Upper lobe of left lung (tissue), 6 donors: ENCODE data around the gene TP63. TPM values are rescaled to one million over a fixed set of nuclear protein-coding genes. Genes with fewer than 3 reads are reported as not detected.

Experiments
- ATAC-seq, 2 donors: fragments of 200-7000 bp; cut with Tn5 transposase; one replicate each; pipeline ENCODE4 v1.9.1; 2022; ENCODE audit warnings: mild to moderate bottlenecking in 2 of 2, moderate library complexity in 2 of 2; ENCODE audit not compliant: low FRiP score in 2 of 2
- DNase-seq, 2 donors: peaks; one replicate each; pipeline ENCODE4 v3.0.0-alpha.2; 2019 to 2020
- H3K27ac ChIP-seq, 4 donors: fragments of 200-600 bp; sonication (generic); one replicate each; pipeline ENCODE4 v1.5.1; 2016 to 2019
- H3K27me3 ChIP-seq, 4 donors: fragments of 200-600 bp; sonication (generic); one replicate each; pipeline ENCODE4 v1.5.1; 2017 to 2019
- H3K36me3 ChIP-seq, 4 donors: fragments of 200-600 bp; sonication (generic); one replicate each; pipeline ENCODE4 v1.5.1; 2016 to 2019
- H3K4me1 ChIP-seq, 4 donors: fragments of 200-600 bp; sonication (generic); one replicate each; pipeline ENCODE4 v1.5.1; 2018 to 2019
- H3K4me3 ChIP-seq, 4 donors: fragments of 200-600 bp; sonication (generic); one replicate each; pipeline ENCODE4 v1.5.1; 2017 to 2019; ENCODE audit warnings: mild to moderate bottlenecking in 2 of 4, moderate library complexity in 1 of 4
- H3K9me3 ChIP-seq, 4 donors: fragments of 200-600 bp; sonication (generic); one replicate each; pipeline ENCODE4 v1.5.1; 2018 to 2019
- EP300 ChIP-seq, 4 donors: sonication (generic); formaldehyde crosslinking; IDR thresholded peaks; one replicate each; pipeline ENCODE4 v1.5.1; 2017; ENCODE audit warnings: antibody characterized with exemption in 4 of 4, control low read depth in 2 of 4
- POLR2A ChIP-seq, 4 donors: fragments of 450-650 bp; IDR thresholded peaks; one replicate each; pipeline ENCODE4 v1.5.1; 2016 to 2017; ENCODE audit warnings: antibody characterized with exemption in 4 of 4, mild to moderate bottlenecking in 2 of 4
- POLR2AphosphoS5 ChIP-seq, 2 donors: sonication (generic); formaldehyde crosslinking; IDR thresholded peaks; one replicate each; pipeline ENCODE4 v1.5.1; 2017; ENCODE audit warnings: antibody characterized with exemption in 2 of 2
- WGBS, 2 donors: methylation state at CpG; one replicate each; pipeline ENCODE4 v1.1.5; 2017 to 2018; 5-methylcytosine and 5-hydroxymethylcytosine counted together
- total RNA-seq, 6 donors: library from RNA; depleted of rRNA in 4 of 6; stranded (reverse); fragments of >200 nt in 4 of 6; gene quantifications; one replicate each; pipeline versions ENCODE4 v1.1.0 to v1.2.1, GENCODE V29; 2016 to 2021
- TF ChIP-seq, protein P1 (sequence below), 6 experiments: fragments of 450-650 bp in 4 of 6; fragments of 200-600 bp in 2 of 6; sonication (generic) in 2 of 6; IDR thresholded peaks; one replicate each; pipeline ENCODE4 v1.5.1; 2016 to 2019; ENCODE audit warnings: antibody characterized with exemption in 6 of 6
- donor health status: DM: no; HTN: no; CAD: no; lungs with moderate emphysema.
- donor health status: DM: no; HTN: yes; CAD: no; lungs with severe emphysema.

Gene TP63
- total RNA-seq, 6 donors from 2014 or later, result 1.0 to 8.8 (median 2.8) TPM

DNA sequence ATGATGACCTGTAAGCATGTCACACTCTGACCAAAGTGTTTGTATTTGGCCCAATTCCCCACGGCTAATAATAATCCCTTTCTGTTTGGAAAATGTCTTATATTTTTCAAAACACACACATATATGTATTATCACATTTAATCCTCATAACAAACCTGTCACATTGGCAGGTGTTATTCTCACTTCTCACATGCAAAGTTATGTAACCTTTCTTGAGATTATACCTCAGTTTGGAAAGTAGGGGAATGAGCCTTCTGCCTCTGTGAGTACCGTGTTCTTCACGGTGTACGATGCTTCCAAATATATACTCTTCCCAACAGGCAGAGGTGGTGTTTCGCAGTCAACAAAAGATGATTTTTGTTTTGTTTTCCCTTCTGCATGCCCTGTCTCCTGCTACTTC lies 205.6 kb downstream of the TP63 start:
- no peak for ATAC-seq
- no peak overlapping the region for H3K27ac ChIP-seq
- no peak overlapping the region for H3K4me3 ChIP-seq
- TF ChIP-seq, protein P1, sequence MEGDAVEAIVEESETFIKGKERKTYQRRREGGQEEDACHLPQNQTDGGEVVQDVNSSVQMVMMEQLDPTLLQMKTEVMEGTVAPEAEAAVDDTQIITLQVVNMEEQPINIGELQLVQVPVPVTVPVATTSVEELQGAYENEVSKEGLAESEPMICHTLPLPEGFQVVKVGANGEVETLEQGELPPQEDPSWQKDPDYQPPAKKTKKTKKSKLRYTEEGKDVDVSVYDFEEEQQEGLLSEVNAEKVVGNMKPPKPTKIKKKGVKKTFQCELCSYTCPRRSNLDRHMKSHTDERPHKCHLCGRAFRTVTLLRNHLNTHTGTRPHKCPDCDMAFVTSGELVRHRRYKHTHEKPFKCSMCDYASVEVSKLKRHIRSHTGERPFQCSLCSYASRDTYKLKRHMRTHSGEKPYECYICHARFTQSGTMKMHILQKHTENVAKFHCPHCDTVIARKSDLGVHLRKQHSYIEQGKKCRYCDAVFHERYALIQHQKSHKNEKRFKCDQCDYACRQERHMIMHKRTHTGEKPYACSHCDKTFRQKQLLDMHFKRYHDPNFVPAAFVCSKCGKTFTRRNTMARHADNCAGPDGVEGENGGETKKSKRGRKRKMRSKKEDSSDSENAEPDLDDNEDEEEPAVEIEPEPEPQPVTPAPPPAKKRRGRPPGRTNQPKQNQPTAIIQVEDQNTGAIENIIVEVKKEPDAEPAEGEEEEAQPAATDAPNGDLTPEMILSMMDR (IDR thresholded peaks at IDR 0.05), result no peak
- TF ChIP-seq EP300 (IDR thresholded peaks at IDR 0.05) (no peak), POLR2AphosphoS5 (IDR thresholded peaks at IDR 0.05) (no peak), POLR2A (IDR thresholded peaks at IDR 0.05) (no peak)
- no peaks in the 10 kb centered on the region for H3K9me3 ChIP-seq
- no peaks in the 10 kb centered on the region for H3K36me3 ChIP-seq
- no peaks in the 10 kb centered on the region for H3K4me1 ChIP-seq
- no peaks in the 10 kb centered on the region for H3K27me3 ChIP-seq
- WGBS, 2 donors, result 72 to 73% methylated on average over 5 of the region's 5 CpGs
- no peak for DNase-seq

DNA sequence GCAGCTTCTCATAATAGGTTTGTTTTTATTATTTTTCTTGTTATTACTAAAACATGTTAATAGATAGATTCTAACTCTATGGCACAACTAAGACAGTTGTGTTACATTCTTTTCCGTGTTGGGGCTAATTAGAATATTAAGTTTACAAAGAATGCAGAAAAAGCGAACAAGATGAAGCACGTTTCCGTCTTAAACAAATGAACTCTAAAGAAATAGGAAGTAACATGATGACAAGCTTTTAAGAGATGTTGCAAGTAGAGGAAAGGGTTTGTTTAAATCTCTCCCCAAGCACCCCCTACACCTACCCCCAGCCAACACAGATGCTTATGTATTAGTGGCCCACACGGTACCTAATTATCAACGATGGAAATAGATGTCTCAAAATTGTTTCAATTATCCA lies 207.1 kb downstream of the TP63 start:
- Histone ChIP-seq H3K36me3 (no peaks in the 10 kb centered on the region), H3K9me3 (no peaks in the 10 kb centered on the region), H3K4me3 (no peak overlapping the region), H3K27me3 (no peaks in the 10 kb centered on the region), H3K4me1 (no peaks in the 10 kb centered on the region), H3K27ac (no peak overlapping the region)
- TF ChIP-seq, protein P1 (IDR thresholded peaks at IDR 0.05), result no peak
- TF ChIP-seq POLR2AphosphoS5 (IDR thresholded peaks at IDR 0.05), result no peak
- no peak for DNase-seq
- ATAC-seq, result no peak
- 53 to 54% methylated on average over 6 of the region's 6 CpGs for WGBS, 2 donors

DNA sequence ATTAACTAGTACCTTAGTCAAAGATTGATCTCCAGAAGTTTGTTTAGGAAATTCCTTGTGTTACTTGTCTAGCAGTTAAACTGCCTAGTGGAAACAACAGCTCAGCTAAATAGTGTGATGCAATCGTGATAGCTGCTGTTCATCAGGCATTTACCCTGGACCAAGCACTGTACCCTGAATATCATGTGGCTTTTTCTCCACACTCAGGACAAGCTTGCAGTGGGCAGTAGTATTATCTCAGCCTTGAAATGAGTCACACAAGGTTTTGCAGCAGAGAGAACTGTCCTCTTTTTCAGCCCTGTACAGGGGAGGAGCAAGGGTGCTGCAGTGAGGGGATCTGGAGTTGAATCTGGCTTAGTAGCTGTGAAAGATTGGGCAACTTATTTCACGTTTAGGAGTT lies 208.4 kb downstream of the TP63 start:
- DNase-seq (no peak), ATAC-seq (peak in 1 of 2 donors; percentile 79)
- Histone ChIP-seq H3K9me3 (no peaks in the 10 kb centered on the region), H3K4me3 (no peak overlapping the region), H3K4me1 (no peaks in the 10 kb centered on the region), H3K36me3 (no peaks in the 10 kb centered on the region), H3K27me3 (no peaks in the 10 kb centered on the region), H3K27ac (no peak overlapping the region)
- TF ChIP-seq POLR2A (IDR thresholded peaks at IDR 0.05), result no peak
- TF ChIP-seq EP300 (IDR thresholded peaks at IDR 0.05), result no peak
- TF ChIP-seq, protein P1 (IDR thresholded peaks at IDR 0.05), result no peak
- no peak for TF ChIP-seq POLR2AphosphoS5 (IDR thresholded peaks at IDR 0.05)
- WGBS, 2 donors, result 55 to 58% methylated on average over 2 of the region's 2 CpGs

DNA sequence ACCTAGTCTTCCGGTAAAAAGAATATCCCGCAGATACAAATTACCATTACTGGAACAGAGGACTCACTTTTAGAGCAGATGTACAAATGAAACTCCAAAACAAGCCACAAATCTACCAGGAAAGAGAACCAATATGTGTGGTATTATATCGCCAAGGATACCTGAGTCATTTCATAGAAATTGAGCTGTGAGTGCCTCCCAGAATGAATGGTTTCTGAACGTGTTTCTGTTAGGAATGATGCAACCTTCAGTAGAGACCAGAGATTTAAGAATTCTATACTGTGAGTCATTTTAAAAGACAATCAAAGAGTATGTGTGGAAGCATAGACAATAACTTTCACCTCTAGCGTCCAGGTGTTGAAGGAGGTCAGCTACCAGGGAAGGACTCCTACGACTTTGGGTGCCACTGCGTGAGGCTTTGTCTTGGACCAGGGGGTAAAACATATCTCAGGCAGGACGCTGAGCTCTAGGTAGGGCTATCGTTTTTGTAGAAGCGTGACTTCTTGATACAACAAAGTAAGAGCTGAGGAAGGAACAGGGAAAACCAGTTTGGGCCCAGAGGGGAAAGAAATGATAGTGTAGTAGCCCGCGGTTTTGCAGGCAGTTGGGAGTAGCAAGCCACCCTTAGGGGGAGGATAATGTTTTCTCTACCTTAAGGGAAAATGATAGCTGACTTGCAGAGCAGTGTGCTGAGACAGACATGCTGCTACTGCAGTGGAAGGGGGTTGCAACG lies 210.4 kb downstream of the TP63 start:
- no peak overlapping the region for H3K27ac ChIP-seq
- no peak overlapping the region for H3K4me3 ChIP-seq
- no peak for DNase-seq
- H3K9me3 ChIP-seq, result no peaks in the 10 kb centered on the region
- 79 to 80% methylated on average over 13 of the region's 13 CpGs for WGBS, 2 donors
- TF ChIP-seq POLR2A (IDR thresholded peaks at IDR 0.05), result no peak
- TF ChIP-seq, protein P1 (IDR thresholded peaks at IDR 0.05), result no peak
- TF ChIP-seq POLR2AphosphoS5 (IDR thresholded peaks at IDR 0.05), result no peak
- TF ChIP-seq EP300 (IDR thresholded peaks at IDR 0.05), result no peak
- no peak for ATAC-seq
- no peaks in the 10 kb centered on the region for H3K4me1 ChIP-seq
- no peaks in the 10 kb centered on the region for H3K36me3 ChIP-seq
- H3K27me3 ChIP-seq, result no peaks in the 10 kb centered on the region
